Medulla oblongata (tissue), 1 donor: ENCODE data around the gene PTCD1.
A peak's percentile ranks its signal among the peaks of the same experiment; 100 is the strongest.

Source experiments
- DNase-seq: peaks from one replicate; pipeline ENCODE4 v3.0.0-alpha.2; 2015; ENCODE audit errors: extremely low spot score

PTCD1 gene, protein sequence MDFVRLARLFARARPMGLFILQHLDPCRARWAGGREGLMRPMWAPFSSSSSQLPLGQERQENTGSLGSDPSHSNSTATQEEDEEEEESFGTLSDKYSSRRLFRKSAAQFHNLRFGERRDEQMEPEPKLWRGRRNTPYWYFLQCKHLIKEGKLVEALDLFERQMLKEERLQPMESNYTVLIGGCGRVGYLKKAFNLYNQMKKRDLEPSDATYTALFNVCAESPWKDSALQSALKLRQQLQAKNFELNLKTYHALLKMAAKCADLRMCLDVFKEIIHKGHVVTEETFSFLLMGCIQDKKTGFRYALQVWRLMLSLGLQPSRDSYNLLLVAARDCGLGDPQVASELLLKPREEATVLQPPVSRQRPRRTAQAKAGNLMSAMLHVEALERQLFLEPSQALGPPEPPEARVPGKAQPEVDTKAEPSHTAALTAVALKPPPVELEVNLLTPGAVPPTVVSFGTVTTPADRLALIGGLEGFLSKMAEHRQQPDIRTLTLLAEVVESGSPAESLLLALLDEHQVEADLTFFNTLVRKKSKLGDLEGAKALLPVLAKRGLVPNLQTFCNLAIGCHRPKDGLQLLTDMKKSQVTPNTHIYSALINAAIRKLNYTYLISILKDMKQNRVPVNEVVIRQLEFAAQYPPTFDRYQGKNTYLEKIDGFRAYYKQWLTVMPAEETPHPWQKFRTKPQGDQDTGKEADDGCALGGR

DNA sequence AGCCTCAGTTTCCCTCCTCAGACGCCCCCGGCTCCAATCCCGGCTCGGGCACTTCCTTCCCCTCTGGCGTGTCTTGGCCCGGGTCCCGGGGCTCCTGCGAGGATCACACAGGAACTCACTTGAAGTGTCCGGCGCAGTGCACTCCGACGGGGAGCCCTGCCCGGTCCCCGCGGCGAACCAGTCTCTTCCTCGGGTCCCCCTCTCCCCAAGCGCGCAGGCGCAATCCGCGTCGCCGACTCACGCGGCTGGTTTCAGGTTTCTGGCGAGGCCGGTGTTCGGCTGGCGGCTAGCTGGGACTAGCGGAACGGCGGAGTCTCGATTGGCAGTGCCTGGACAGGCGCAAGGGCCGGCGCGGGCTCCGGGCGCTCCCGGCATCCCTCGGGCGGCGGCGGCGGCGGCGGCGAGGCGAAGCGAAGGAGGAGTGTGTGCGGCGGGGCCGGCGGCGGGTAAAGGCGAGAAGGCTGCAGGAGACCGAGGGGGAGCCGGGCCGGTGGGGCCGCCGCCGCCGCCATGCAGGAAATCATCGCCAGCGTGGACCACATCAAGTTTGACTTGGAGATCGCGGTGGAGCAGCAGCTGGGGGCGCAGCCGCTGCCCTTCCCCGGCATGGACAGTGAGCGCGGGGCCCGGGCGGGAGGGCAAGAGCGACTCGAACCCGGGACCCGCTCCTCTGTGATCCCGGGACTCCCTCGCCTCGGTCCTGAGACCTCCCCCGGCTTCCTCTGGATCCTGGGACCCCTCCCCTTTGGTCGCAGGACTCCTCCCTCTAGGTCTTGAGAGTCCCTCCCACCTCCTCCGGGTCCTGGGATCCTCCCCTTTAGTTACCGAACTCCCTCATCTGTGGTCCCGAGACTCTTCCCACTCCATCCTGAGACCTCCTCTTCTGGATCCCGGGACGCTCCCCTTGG, at the start of gene PTCD1, which contains the start of gene CPSF4:
Gene PTCD1, minus strand, starts transcription at position 226 of the 908 bp plus-strand sequence. CDS start 3,556 bp downstream, outside the sequence.
Gene CPSF4, plus strand, starts transcription at position 371 of the 908 bp plus-strand sequence. Its CDS starts 140 bp downstream, at position 511.
- peak; percentile 96 for DNase-seq

DNA sequence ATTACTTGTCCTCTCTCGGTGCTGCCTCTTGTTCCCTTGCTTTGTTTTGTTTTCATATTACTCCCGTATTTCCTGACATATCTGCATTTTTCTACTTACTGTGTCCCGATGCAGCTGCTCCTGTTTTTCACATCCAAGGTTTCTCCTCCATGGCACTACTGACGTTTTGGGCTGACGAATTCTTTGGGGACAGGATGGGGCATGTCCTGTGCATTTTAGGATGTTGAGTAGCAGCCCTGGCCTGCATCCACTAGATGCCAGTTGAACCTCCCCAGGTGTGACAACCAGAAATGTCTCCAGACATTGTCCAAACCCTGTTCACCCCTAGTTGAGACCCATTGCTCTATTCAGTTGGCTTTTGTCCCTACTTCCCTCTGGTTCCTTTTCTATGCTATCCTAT, 46.5 kb upstream of the PTCD1 start:
- no peak for DNase-seq

DNA sequence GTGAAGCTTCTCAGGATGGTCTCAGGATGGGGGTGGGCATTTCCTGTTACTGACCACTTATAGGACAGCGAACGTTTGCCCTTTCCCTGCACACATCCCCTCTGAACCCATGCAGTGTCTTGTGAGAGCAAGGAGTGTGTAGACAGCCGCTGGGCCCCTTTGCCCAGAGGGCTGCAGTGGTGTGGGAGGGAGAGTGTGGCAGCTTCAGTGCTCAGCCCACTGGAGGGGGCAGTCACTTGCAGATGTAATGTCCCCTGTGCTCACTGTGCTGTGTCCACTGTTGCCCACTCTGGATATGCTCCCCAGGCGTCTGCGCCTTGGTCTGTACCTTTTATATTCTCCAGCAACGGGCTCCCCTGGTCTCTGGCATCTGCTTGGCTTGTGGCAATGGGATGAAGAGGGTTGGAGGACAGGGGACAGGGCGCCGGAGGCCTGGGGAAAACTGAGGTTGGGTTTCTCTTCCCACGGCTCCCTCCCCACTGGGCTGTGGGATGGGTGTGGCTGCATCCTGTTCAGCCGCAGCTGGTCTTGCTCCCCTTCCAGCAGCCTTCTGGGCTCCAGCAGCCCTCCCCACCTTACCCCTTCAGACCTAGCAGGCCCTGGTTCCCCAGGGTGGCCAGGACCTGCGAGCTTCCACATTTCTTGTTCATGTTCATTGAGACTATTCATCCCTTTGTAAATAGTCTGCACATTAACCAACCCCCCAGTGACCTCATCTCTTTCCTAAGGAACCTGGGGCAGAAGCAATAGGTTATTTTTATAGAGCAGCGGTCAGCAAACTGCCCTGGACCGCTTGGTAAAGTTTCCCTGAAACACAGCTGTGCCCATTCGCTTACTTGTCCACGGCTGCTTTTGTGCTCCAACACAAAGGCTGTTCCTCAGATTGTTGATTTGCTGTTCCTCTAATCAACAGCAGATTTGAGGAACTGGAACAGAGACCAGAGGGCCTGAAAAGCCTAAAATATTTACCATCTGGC, 40.2 kb upstream of the PTCD1 start:
- no peak for DNase-seq

GRCh38 chr7:99476107-99476506, 37.5 kb upstream of the PTCD1 start:
- DNase-seq = no peak

DNA sequence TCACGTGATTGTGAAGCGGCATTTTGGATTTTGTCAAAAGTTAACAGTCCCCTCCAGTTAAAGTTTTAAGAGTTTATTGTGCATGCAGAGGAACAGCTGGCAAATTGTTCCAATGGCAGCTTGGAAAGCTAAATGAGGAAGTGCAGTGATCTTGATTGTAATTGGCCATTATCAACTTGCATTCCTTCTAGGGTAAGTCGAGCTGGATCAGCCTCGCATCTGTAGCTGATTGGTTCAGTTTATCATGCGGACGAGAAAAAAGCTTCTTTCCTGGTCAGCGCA, 34.7 kb upstream of the PTCD1 start:
- peak; percentile 41 for DNase-seq

GRCh38 chr7:99472561-99473314, 34.1 kb upstream of the PTCD1 start, which contains the start of gene ZNF789:
Gene ZNF789, plus strand, starts transcription at chr7:99472890. Its CDS starts 3,567 bp downstream, at chr7:99476457.
- peak; percentile 98 for DNase-seq

DNA sequence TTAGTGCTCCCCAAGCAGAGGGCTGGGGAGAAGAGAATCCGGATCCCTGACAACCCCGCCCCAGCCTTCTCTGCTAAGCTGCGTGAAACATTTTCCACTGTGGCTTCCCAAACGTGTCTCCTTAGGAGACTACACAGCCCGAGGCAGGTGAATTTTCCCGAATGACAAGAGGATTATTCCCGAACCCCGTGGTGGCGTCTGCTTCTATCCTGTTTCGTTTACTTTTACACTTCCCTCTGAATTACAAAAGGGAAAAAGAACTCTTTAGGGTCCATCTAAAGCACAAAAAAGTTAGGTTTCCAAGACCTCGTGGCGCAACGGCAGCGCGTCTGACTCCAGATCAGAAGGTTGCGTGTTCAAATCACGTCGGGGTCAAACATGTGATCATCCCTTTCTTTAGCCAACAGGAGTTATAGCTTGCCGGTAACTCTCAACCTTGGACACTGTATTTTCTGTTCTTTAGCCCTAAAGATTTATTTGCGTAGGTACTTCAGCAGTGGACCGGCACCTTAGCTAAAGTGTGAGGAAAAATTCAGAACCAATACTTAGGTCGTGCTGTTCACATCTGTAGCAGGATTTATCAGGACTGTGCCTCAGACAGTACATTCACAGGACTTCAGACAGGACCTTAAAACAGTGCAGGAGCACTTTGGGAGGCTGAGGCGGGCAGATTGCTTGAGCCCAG, 30.9 kb upstream of the PTCD1 start:
- no peak for DNase-seq

GRCh38 chr7:99468336-99468918, 29.8 kb upstream of the PTCD1 start:
- no peak for DNase-seq

DNA sequence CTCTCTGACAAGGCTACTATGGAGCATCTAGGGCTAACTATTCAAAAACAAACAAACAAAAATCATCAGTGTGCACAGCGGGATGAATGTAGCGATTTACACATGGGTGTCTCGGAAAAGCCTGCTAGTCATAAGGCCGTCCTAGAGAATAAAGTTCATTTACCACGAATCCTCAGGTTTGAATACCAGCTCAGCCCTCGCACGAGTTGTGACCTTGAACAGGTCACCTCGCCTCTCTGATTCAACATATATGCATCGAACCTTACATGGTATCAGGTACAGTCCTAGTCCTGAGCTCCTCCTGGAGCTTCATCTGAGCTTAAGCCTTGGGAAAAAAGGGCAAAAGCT, 26.8 kb upstream of the PTCD1 start:
- DNase-seq = no peak

GRCh38 chr7:99461221-99461620, 22.6 kb upstream of the PTCD1 start:
- no peak for DNase-seq

DNA sequence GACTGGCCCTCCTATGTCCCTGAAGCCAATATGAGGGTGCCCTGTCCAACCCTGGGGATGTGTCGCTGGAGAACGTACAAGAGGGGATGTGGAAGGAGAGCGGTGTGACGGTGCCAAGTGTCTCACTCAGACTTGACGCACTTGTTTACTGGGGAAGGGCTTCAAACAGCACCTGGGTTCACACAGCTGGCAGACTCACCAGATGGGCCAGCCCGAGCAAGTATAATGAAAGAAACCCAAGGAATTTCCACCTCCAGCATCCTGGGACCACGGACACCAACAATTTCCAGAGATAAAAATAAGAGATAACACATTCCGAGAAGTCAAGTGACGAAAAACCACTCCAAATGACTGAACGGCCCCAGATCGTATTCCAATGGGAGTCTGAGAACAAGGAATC, 22.1 kb upstream of the PTCD1 start:
- no peak for DNase-seq

- no peak for DNase-seq
Observed at GRCh38 chr7:99459087-99459486, 20.5 kb upstream of the PTCD1 start.

DNA sequence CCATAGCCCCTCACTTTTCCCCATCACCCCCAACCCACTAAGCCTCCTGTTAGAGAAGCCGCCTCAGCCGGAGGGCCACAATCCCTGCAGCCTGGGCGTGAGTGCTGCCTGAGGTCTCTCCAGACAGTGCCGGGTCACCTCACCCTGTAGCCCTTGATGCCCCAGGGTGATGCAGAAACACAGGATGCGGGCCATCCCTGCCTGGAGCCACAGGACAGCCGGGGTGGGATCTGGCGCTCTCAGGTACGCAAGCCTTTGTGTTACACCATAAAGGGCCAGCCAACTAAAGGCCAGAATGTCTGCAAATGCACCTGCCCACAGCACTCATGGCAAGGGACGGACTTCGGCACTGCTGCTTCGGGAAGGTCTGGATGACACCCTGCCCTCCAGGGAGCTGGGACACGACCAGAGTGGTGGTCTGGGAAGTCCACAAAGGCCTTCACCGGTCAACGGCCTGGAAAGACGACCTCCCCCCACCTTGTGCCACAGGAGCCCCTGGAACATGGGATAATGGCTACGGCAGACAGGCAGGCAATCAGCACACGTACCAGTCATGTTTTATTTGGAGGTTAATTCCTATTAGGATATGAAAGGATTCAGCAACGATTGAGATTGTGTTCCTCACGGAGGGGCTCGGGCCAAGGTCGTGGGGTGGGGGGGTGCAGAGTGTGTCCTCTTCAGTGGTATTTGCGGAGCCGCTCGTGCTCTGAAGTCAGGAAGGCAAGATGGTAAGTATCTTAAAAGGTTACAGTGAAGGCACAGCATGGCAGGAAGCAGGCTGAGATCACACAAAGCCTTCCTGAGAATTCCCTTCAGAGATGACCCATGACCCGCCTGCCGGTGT, 19.3 kb upstream of the PTCD1 start:
- no peak for DNase-seq

- DNase-seq = no peak
Observed at GRCh38 chr7:99457050-99457649, 18.6 kb upstream of the PTCD1 start.

- DNase-seq = peak; percentile 40
Observed at GRCh38 chr7:99456288-99456687, 17.7 kb upstream of the PTCD1 start.

GRCh38 chr7:99455874-99456273, 17.3 kb upstream of the PTCD1 start:
- DNase-seq = no peak

- DNase-seq = no peak
Observed at GRCh38 chr7:99453105-99453504, 14.5 kb upstream of the PTCD1 start.

DNA sequence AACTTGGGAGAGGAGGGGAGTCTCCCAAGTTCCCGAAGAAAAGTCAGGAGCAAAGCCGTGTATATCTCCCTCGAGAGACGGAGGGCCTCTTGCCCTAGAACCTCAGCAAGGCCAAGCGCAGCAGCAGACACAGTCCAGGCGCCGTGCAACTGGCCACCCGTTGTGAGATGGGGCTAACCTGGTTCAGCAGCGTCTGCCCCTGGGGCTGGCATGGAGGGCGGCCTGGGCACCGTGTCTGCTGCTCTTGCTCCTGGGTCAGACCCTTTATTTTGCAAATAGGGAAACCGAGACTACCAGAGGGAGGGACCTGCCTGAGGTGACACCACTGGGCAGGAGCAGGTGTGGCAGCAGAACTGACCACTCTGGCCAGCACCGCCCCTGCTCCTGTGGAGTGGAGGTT, 13.9 kb upstream of the PTCD1 start:
- DNase-seq = no peak
